HG03039 (cell line): ENCODE data around the gene DNAJC6.
A peak's percentile ranks its signal among the peaks of the same experiment; 100 is the strongest.
"Not testable (repeated sequence)": the region's sequence is repeated elsewhere in the genome, so short reads cannot be mapped to it uniquely, and the experiment has no call there.

Source experiments
- ATAC-seq: cut with Tn5 transposase; IDR thresholded peaks from one replicate; pipeline ENCODE4 v1.9.1; 2021; ENCODE audit warnings: mild to moderate bottlenecking, moderate library complexity; ENCODE audit not compliant: unreplicated experiment

DNAJC6 gene

GRCh38 chr1:65355031-65355712, 45.8 kb downstream of the DNAJC6 start:
- ATAC-seq: no peak

- ATAC-seq: no peak
Observed at GRCh38 chr1:65357291-65357960, 48.1 kb downstream of the DNAJC6 start.

GRCh38 chr1:65359888-65360287, 50.5 kb downstream of the DNAJC6 start:
- no peak for ATAC-seq

- ATAC-seq: no peak
Observed at GRCh38 chr1:65360648-65361047, 51.3 kb downstream of the DNAJC6 start.

GRCh38 chr1:65362545-65362944, 53.2 kb downstream of the DNAJC6 start:
- ATAC-seq: no peak

- no peak for ATAC-seq
Observed at GRCh38 chr1:65363484-65363883, 54.1 kb downstream of the DNAJC6 start.

GRCh38 chr1:65368403-65368802, 59.1 kb downstream of the DNAJC6 start:
- no peak for ATAC-seq

- ATAC-seq: no peak
Observed at GRCh38 chr1:65371544-65371943, 62.2 kb downstream of the DNAJC6 start.

- no peak for ATAC-seq
Observed at GRCh38 chr1:65372557-65372956, 63.2 kb downstream of the DNAJC6 start.

GRCh38 chr1:65377496-65378246, 68.3 kb downstream of the DNAJC6 start:
- no peak for ATAC-seq

- no peak for ATAC-seq
Observed at GRCh38 chr1:65378247-65378946, 69.1 kb downstream of the DNAJC6 start.

- ATAC-seq: not testable (repeated sequence)
Observed at GRCh38 chr1:65384426-65384825, 75.1 kb downstream of the DNAJC6 start.

GRCh38 chr1:65386439-65386838, 77.1 kb downstream of the DNAJC6 start:
- ATAC-seq: no peak

- no peak for ATAC-seq
Observed at GRCh38 chr1:65387821-65388220, 78.5 kb downstream of the DNAJC6 start.

- no peak for ATAC-seq
Observed at GRCh38 chr1:65388908-65389695, 79.8 kb downstream of the DNAJC6 start.

- no peak for ATAC-seq
Observed at GRCh38 chr1:65392497-65392896, 83.2 kb downstream of the DNAJC6 start.

- ATAC-seq: peak; percentile 96
Observed at GRCh38 chr1:65393347-65393746, 84.0 kb downstream of the DNAJC6 start.

- ATAC-seq: no peak
Observed at GRCh38 chr1:65393928-65394327, 84.6 kb downstream of the DNAJC6 start.

- no peak for ATAC-seq
Observed at GRCh38 chr1:65395887-65396612, 86.7 kb downstream of the DNAJC6 start.

GRCh38 chr1:65398083-65398482, 88.7 kb downstream of the DNAJC6 start:
- no peak for ATAC-seq
